H9 (cell line): ENCODE data around the gene TLX1. TPM values are rescaled to one million over a fixed set of nuclear protein-coding genes. Genes with fewer than 3 reads are reported as not detected.

ENCODE experiments used
- DNase-seq: peaks from one replicate; pipeline ENCODE4 v3.0.0-alpha.2; 2017
- H2AFZ ChIP-seq: one replicate; pipeline ENCODE4 v1.6.1; 2013; ENCODE audit warnings: mild to moderate bottlenecking, low read length, control low read depth, moderate library complexity
- H2AK5ac ChIP-seq: 2 replicates; pipeline ENCODE4 v1.6.1; 2013; ENCODE audit warnings: low read length, control low read depth, mixed read lengths; ENCODE audit not compliant: insufficient read length
- H2BK120ac ChIP-seq: one replicate; pipeline ENCODE4 v1.6.1; 2013; ENCODE audit warnings: low read depth, mild to moderate bottlenecking, low read length, control low read depth, inconsistent platforms; ENCODE audit not compliant: poor library complexity, severe bottlenecking
- H2BK12ac ChIP-seq: 2 replicates; pipeline ENCODE4 v1.6.1; 2013; ENCODE audit warnings: low read length, control low read depth, mixed read lengths, low read depth; ENCODE audit not compliant: insufficient read length
- H2BK15ac ChIP-seq: 2 replicates; pipeline ENCODE4 v1.6.1; 2013; ENCODE audit warnings: low read depth, low read length, control low read depth
- H2BK20ac ChIP-seq: one replicate; pipeline ENCODE4 v1.6.1; 2013; ENCODE audit warnings: low read depth, mild to moderate bottlenecking, low read length, control low read depth, inconsistent platforms; ENCODE audit not compliant: poor library complexity, severe bottlenecking
- H2BK5ac ChIP-seq: 2 replicates; pipeline ENCODE4 v1.6.1; 2013; ENCODE audit warnings: low read length, control low read depth, mixed read lengths; ENCODE audit not compliant: insufficient read length
- H3K14ac ChIP-seq: 2 replicates; pipeline ENCODE4 v1.6.1; 2013; ENCODE audit warnings: low read length, control low read depth; ENCODE audit not compliant: insufficient read depth
- H3K18ac ChIP-seq: 2 replicates; pipeline ENCODE4 v1.6.1; 2013; ENCODE audit warnings: low read depth, mild to moderate bottlenecking, mixed read lengths, low read length, control low read depth; ENCODE audit not compliant: insufficient read length
- H3K23ac ChIP-seq: 2 replicates; pipeline ENCODE4 v1.6.1; 2013; ENCODE audit warnings: low read length, control low read depth, mixed read lengths, low read depth; ENCODE audit not compliant: insufficient read length
- H3K23me2 ChIP-seq: 2 replicates; pipeline ENCODE4 v1.6.1; 2013; ENCODE audit warnings: low read depth, mild to moderate bottlenecking, mixed read lengths, low read length, control low read depth; ENCODE audit not compliant: insufficient read length, poor library complexity, severe bottlenecking
- H3K27ac ChIP-seq: 2 replicates; pipeline ENCODE4 v1.5.1; 2013; ENCODE audit warnings: low read length, control low read depth, mixed read lengths, low read depth; ENCODE audit not compliant: insufficient read length
- H3K27me3 ChIP-seq: 2 replicates; pipeline ENCODE4 v1.6.1; 2013; ENCODE audit warnings: low read length, control low read depth, inconsistent platforms; ENCODE audit not compliant: insufficient read depth
- H3K4ac ChIP-seq: 2 replicates; pipeline ENCODE4 v1.6.1; 2013; ENCODE audit warnings: low read depth, mild to moderate bottlenecking, control low read depth, inconsistent platforms, low read length, moderate library complexity
- H3K4me1 ChIP-seq: 2 replicates; pipeline ENCODE4 v1.6.1; 2013; ENCODE audit warnings: low read length, control low read depth, inconsistent platforms; ENCODE audit not compliant: insufficient read depth
- H3K4me2 ChIP-seq: 2 replicates; pipeline ENCODE4 v1.6.1; 2013; ENCODE audit warnings: low read length, control low read depth, mixed read lengths; ENCODE audit not compliant: insufficient read length, insufficient read depth
- H3K56ac ChIP-seq: 2 replicates; pipeline ENCODE4 v1.6.1; 2013; ENCODE audit warnings: low read depth, mild to moderate bottlenecking, mixed read lengths, low read length, control low read depth; ENCODE audit not compliant: insufficient read length
- H3K79me1 ChIP-seq: 2 replicates; pipeline ENCODE4 v1.6.1; 2013; ENCODE audit warnings: low read depth, mild to moderate bottlenecking, moderate library complexity, low read length, control low read depth, inconsistent platforms; ENCODE audit not compliant: insufficient read depth, poor library complexity, severe bottlenecking
- H3K79me2 ChIP-seq: 2 replicates; pipeline ENCODE4 v1.6.1; 2013; ENCODE audit warnings: low read length, control low read depth, inconsistent platforms; ENCODE audit not compliant: insufficient read depth
- H3K9ac ChIP-seq: 2 replicates; pipeline ENCODE4 v1.6.1; 2013; ENCODE audit warnings: low read length, control low read depth, mixed read lengths; ENCODE audit not compliant: insufficient read length; ENCODE audit errors: extremely low read depth
- H3K9me3 ChIP-seq: one replicate; pipeline ENCODE4 v1.6.1; 2013; ENCODE audit warnings: low read depth, low read length, inconsistent platforms; ENCODE audit not compliant: control insufficient read depth
- H3T11ph ChIP-seq: one replicate; pipeline ENCODE4 v1.6.1; 2013; ENCODE audit warnings: mild to moderate bottlenecking, low read length, control low read depth, inconsistent platforms
- H4K20me1 ChIP-seq: one replicate; pipeline ENCODE4 v1.6.1; 2013; ENCODE audit not compliant: control insufficient read depth, insufficient read length, insufficient read depth
- H4K5ac ChIP-seq: 2 replicates; pipeline ENCODE4 v1.6.1; 2013; ENCODE audit warnings: low read depth, mild to moderate bottlenecking, mixed read lengths, low read length, control low read depth; ENCODE audit not compliant: insufficient read length
- H4K8ac ChIP-seq: replicated peaks from 2 replicates; pipeline ENCODE4 v1.6.1; 2013; ENCODE audit warnings: low read length, control low read depth, mixed read lengths, low read depth; ENCODE audit not compliant: insufficient read length
- H4K91ac ChIP-seq: 2 replicates; pipeline ENCODE4 v1.6.1; 2013; ENCODE audit warnings: low read depth, mild to moderate bottlenecking, moderate library complexity, mixed read lengths, low read length, control low read depth; ENCODE audit not compliant: insufficient read length
- H3K27ac Mint-ChIP-seq, 3 experiments: 2 replicates in 2 of 3; 3 replicates in 1 of 3; pipeline ENCODE4 v1.8.0; 2020 to 2021; ENCODE audit warnings: mixed read lengths in 3 of 3, mild to moderate bottlenecking in 1 of 3, moderate library complexity in 1 of 3
- H3K27me3 Mint-ChIP-seq: 2 replicates; pipeline ENCODE4 v1.8.0; 2021; ENCODE audit warnings: low read depth, mild to moderate bottlenecking, moderate library complexity, mixed read lengths
- H3K36me3 Mint-ChIP-seq, 3 experiments: 2 replicates in 2 of 3; 3 replicates in 1 of 3; pipeline ENCODE4 v1.8.0; 2020 to 2021; ENCODE audit warnings: low read depth in 3 of 3, mixed read lengths in 3 of 3; ENCODE audit not compliant: insufficient read depth in 1 of 3
- H3K4me1 Mint-ChIP-seq, 2 experiments: 2 replicates each; pipeline ENCODE4 v1.8.0; 2020; ENCODE audit warnings: mixed read lengths in 2 of 2
- H3K4me3 Mint-ChIP-seq, 2 experiments: 2 replicates in 1 of 2; 3 replicates in 1 of 2; pipeline ENCODE4 v1.8.0; 2020 to 2021; ENCODE audit warnings: mild to moderate bottlenecking in 2 of 2, mixed read lengths in 2 of 2, moderate library complexity in 1 of 2
- H3K9me3 Mint-ChIP-seq, 2 experiments: 2 replicates in 1 of 2; 3 replicates in 1 of 2; pipeline ENCODE4 v1.8.0; 2020; ENCODE audit warnings: mild to moderate bottlenecking in 2 of 2, mixed read lengths in 2 of 2, moderate library complexity in 1 of 2
- CTCF ChIP-seq: fragments of 200-600 bp; sonication (generic); conservative IDR thresholded peaks from 3 replicates; pipeline ENCODE4 v1.8.0; 2021; ENCODE audit warnings: antibody characterized with exemption, mild to moderate bottlenecking
- WGBS: extraction: QIAGEN DNeasy Blood & Tissue Kit; methylation state at CpG from one replicate; pipeline ENCODE4 v1.1.7; 2013; ENCODE audit warnings: missing lambda C conversion rate, low lambda C conversion rate, mixed read lengths; ENCODE audit not compliant: insufficient read length; ENCODE audit errors: extremely low coverage; 5-methylcytosine and 5-hydroxymethylcytosine counted together
- total RNA-seq: library from RNA; stranded (reverse); gene quantifications from 2 replicates; pipeline ENCODE4 v1.2.1, GENCODE V29; 2021

Gene TLX1
- total RNA-seq, 1 experiment from 2014 or later, result not detected

DNA sequence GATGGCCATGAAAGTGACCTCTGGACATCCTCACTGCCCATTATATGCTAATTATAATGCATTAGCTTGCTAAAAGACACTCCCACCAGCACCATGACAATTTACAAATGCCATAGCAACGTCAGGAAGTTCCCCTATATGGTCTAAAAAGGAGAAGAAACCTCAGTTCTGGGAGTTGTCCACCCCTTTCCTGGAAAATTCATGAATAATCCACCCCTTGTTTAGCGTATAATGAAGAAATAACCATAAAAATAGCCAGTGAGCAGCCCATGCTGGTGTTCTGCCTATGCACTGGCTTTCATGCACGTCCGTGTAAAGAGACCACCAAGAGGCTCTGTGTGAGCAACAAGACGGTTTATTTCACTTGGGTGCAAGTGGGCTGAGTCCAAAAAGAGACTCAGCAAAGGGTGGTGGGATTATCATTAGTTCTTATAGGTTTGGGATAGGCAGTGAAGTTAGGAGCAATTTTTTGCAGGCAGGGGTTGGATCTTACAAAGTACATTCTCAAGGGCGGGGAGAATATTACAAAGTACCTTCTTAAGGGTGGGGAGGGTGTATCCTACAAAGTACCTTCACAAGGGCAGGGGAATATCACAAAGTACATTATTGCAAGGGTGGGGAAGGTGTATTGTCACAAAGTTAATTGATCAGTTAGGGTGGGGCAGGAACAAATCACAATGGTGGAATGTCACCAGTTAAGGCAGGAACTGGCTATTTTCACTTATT, 52.5 kb downstream of the TLX1 start:
- no peak overlapping the region for H3K4me2 ChIP-seq
- no peak overlapping the region for H3K56ac ChIP-seq
- Mint-ChIP-seq H3K27me3 (peaks cover 3% of the 10 kb centered on the region), H3K4me1 (peaks cover 15 to 16% of the 10 kb centered on the region in 2 experiments), H3K9me3 (no peaks in the 10 kb centered on the region; a peak in 2 of 5 replicates), H3K36me3 (no peaks in the 10 kb centered on the region), H3K4me3 (no peak overlapping the region), H3K27ac (no peak overlapping the region)
- WGBS, result no CpG with 5 or more reads among the region's 6 CpGs
- no peak overlapping the region for H3K23ac ChIP-seq
- H2AFZ ChIP-seq, result no peak overlapping the region
- H4K8ac ChIP-seq, result no peak overlapping the region
- H3K27ac ChIP-seq, result no peak overlapping the region
- H3K9ac ChIP-seq, result no peak overlapping the region
- no peak overlapping the region for H2AK5ac ChIP-seq
- no peaks in the 10 kb centered on the region for H4K20me1 ChIP-seq
- H2BK15ac ChIP-seq, result no peak overlapping the region
- no peaks in the 10 kb centered on the region for H3K79me1 ChIP-seq
- no peak overlapping the region for H3K14ac ChIP-seq
- H2BK120ac ChIP-seq, result no peak overlapping the region
- H3K18ac ChIP-seq, result no peak overlapping the region
- no peaks in the 10 kb centered on the region for H3K79me2 ChIP-seq
- H3K23me2 ChIP-seq, result no peaks in the 10 kb centered on the region
- H2BK5ac ChIP-seq, result no peak overlapping the region
- H4K91ac ChIP-seq, result no peak overlapping the region
- no peak overlapping the region for H2BK20ac ChIP-seq
- H3K4me1 ChIP-seq, result peaks cover 2% of the 10 kb centered on the region; the same call in 1 of the 2 replicates
- no peaks in the 10 kb centered on the region for H3K27me3 ChIP-seq
- H4K5ac ChIP-seq, result no peak overlapping the region
- DNase-seq, result no peak
- no peak overlapping the region for H3T11ph ChIP-seq
- H2BK12ac ChIP-seq, result no peak overlapping the region
- no peaks in the 10 kb centered on the region for H3K9me3 ChIP-seq
- TF ChIP-seq CTCF, result no peak
- no peak overlapping the region for H3K4ac ChIP-seq

Other genes starting within 250 kb of the TLX1 start
- 20.9 and 23.1 TPM in 2 replicates for gene SLF2, start 218.3 kb upstream of the TLX1 start, total RNA-seq
- 8.1 and 8.5 TPM in 2 replicates for gene SEMA4G, start 161.8 kb upstream of the TLX1 start, total RNA-seq
- gene MRPL43, start 143.8 kb upstream of the TLX1 start, total RNA-seq, result 70.3 and 71.0 TPM in 2 replicates
- 38.7 and 41.7 TPM in 2 replicates for gene TWNK, start 143.8 kb upstream of the TLX1 start, total RNA-seq
- 69.1 and 71.3 TPM in 2 replicates for gene LZTS2, start 131.5 kb upstream of the TLX1 start, total RNA-seq
- gene PDZD7, start 100.2 kb upstream of the TLX1 start, total RNA-seq, result 1.7 and 2.0 TPM in 2 replicates
- 2.8 and 3.4 TPM in 2 replicates for gene SFXN3, start 100.1 kb upstream of the TLX1 start, total RNA-seq
- gene KAZALD1, start 69.3 kb upstream of the TLX1 start, total RNA-seq, result 2.9 and 3.6 TPM in 2 replicates
- not detected in 2 replicates for gene LBX1, start 98.2 kb downstream of the TLX1 start, total RNA-seq
- gene BTRC, start 222.9 kb downstream of the TLX1 start, total RNA-seq, result 20.9 and 24.2 TPM in 2 replicates